ENCODE measurements around the gene ULK2.
A peak's percentile ranks its signal among the peaks of the same experiment; 100 is the strongest.
"Not testable (repeated sequence)": the region's sequence is repeated elsewhere in the genome, so short reads cannot be mapped to it uniquely, and the experiment has no call there.

Gene ULK2

GRCh38 chr17:19860647-19861177, 7.0 kb downstream of the ULK2 start:
- H3K27ac ChIP-seq (ENCODE audit: low read depth, low read length); H3K79me2 ChIP-seq (ENCODE audit: control insufficient read depth, insufficient read depth, low read length); H4K8ac ChIP-seq (ENCODE audit: low read depth, low read length); H3K27me3 ChIP-seq (ENCODE audit: insufficient read depth, low read length, poor library complexity); H3K4ac ChIP-seq (ENCODE audit: low read depth, low read length); H3K56ac ChIP-seq (ENCODE audit: low read length); H2BK15ac ChIP-seq (replicated peaks; ENCODE audit: low read depth); H3K36me3 ChIP-seq (ENCODE audit: control insufficient read depth, insufficient read depth, low read length); H3K79me1 ChIP-seq (ENCODE audit: low read length); H3K4me3 ChIP-seq (ENCODE audit: low read length); H3K9ac ChIP-seq (ENCODE audit: low read length); H2AK5ac ChIP-seq (ENCODE audit: low read length); H3K4me2 ChIP-seq (ENCODE audit: low read length); H3K23ac ChIP-seq (ENCODE audit: low read length); H3K18ac ChIP-seq (ENCODE audit: low read length); H2BK120ac ChIP-seq (ENCODE audit: low read depth, low read length); H4K5ac ChIP-seq (ENCODE audit: low read length); H3K4me1 ChIP-seq (ENCODE audit: control insufficient read depth, low read depth, low read length); H2BK5ac ChIP-seq (ENCODE audit: low read length): not testable (repeated sequence)
- DNase-seq: peak; percentile 2
- WGBS (ENCODE audit: extremely low coverage, insufficient coverage, low lambda C conversion rate): no CpG with 5 or more reads among the region's 9 CpGs

- Histone ChIP-seq H3K27ac (ENCODE audit: low read depth, low read length) (no peak overlapping the region), H2BK5ac (ENCODE audit: low read length) (no peak overlapping the region), H4K5ac (ENCODE audit: low read length) (no peak overlapping the region), H3K79me2 (ENCODE audit: control insufficient read depth, insufficient read depth, low read length) (no peaks in the 10 kb centered on the region), H3K36me3 (ENCODE audit: control insufficient read depth, insufficient read depth, low read length) (no peaks in the 10 kb centered on the region), H4K8ac (ENCODE audit: low read depth, low read length) (no peak overlapping the region), H3K79me1 (ENCODE audit: low read length) (no peaks in the 10 kb centered on the region), H3K27me3 (ENCODE audit: insufficient read depth, low read length, poor library complexity) (no peaks in the 10 kb centered on the region), H2BK15ac (replicated peaks; ENCODE audit: low read depth) (no peak overlapping the region), H2BK120ac (ENCODE audit: low read depth, low read length) (no peak overlapping the region), H3K18ac (ENCODE audit: low read length) (no peak overlapping the region), H3K9ac (ENCODE audit: low read length) (no peak overlapping the region), H3K4me3 (ENCODE audit: low read length) (no peak overlapping the region), H3K23ac (ENCODE audit: low read length) (no peak overlapping the region), H3K4ac (ENCODE audit: low read depth, low read length) (no peak overlapping the region), H2AK5ac (ENCODE audit: low read length) (no peak overlapping the region), H3K4me2 (ENCODE audit: low read length) (no peak overlapping the region), H3K56ac (ENCODE audit: low read length) (no peak overlapping the region), H3K4me1 (ENCODE audit: control insufficient read depth, low read depth, low read length) (no peaks in the 10 kb centered on the region)
- WGBS (ENCODE audit: extremely low coverage, insufficient coverage, low lambda C conversion rate): no CpG with 5 or more reads among the region's 2 CpGs
- no peak for DNase-seq
Measured at GRCh38 chr17:19857640-19858039, 10.1 kb downstream of the ULK2 start.

GRCh38 chr17:19833914-19834313, 33.8 kb downstream of the ULK2 start:
- H3K23ac ChIP-seq (ENCODE audit: low read length): no peak overlapping the region
- H4K8ac ChIP-seq (ENCODE audit: low read depth, low read length): no peak overlapping the region
- no peak overlapping the region for H3K18ac ChIP-seq (ENCODE audit: low read length)
- H3K79me1 ChIP-seq (ENCODE audit: low read length): no peaks in the 10 kb centered on the region
- H3K4me1 ChIP-seq (ENCODE audit: control insufficient read depth, low read depth, low read length): no peaks in the 10 kb centered on the region
- no peak overlapping the region for H3K27ac ChIP-seq (ENCODE audit: low read depth, low read length)
- no peak overlapping the region for H3K4ac ChIP-seq (ENCODE audit: low read depth, low read length)
- no peak overlapping the region for H3K4me3 ChIP-seq (ENCODE audit: low read length)
- no peak overlapping the region for H2BK15ac ChIP-seq (replicated peaks; ENCODE audit: low read depth)
- no peak overlapping the region for H3K4me2 ChIP-seq (ENCODE audit: low read length)
- no peak overlapping the region for H2BK5ac ChIP-seq (ENCODE audit: low read length)
- H3K36me3 ChIP-seq (ENCODE audit: control insufficient read depth, insufficient read depth, low read length): no peaks in the 10 kb centered on the region
- peak; percentile 3 for DNase-seq
- no peak overlapping the region for H3K9ac ChIP-seq (ENCODE audit: low read length)
- no peak overlapping the region for H2BK120ac ChIP-seq (ENCODE audit: low read depth, low read length)
- no peak overlapping the region for H3K56ac ChIP-seq (ENCODE audit: low read length)
- H3K79me2 ChIP-seq (ENCODE audit: control insufficient read depth, insufficient read depth, low read length): no peaks in the 10 kb centered on the region
- H2AK5ac ChIP-seq (ENCODE audit: low read length): no peak overlapping the region
- no peak overlapping the region for H4K5ac ChIP-seq (ENCODE audit: low read length)
- no peaks in the 10 kb centered on the region for H3K27me3 ChIP-seq (ENCODE audit: insufficient read depth, low read length, poor library complexity)

GRCh38 chr17:19830061-19830460, 37.7 kb downstream of the ULK2 start:
- no peaks in the 10 kb centered on the region for H3K79me1 ChIP-seq (ENCODE audit: low read length)
- H2AK5ac ChIP-seq (ENCODE audit: low read length): no peak overlapping the region
- no peaks in the 10 kb centered on the region for H3K27me3 ChIP-seq (ENCODE audit: insufficient read depth, low read length, poor library complexity)
- no peaks in the 10 kb centered on the region for H3K4me1 ChIP-seq (ENCODE audit: control insufficient read depth, low read depth, low read length)
- no peaks in the 10 kb centered on the region for H3K79me2 ChIP-seq (ENCODE audit: control insufficient read depth, insufficient read depth, low read length)
- no peaks in the 10 kb centered on the region for H3K36me3 ChIP-seq (ENCODE audit: control insufficient read depth, insufficient read depth, low read length)
- no peak overlapping the region for H2BK15ac ChIP-seq (replicated peaks; ENCODE audit: low read depth)
- no peak overlapping the region for H3K27ac ChIP-seq (ENCODE audit: low read depth, low read length)
- no peak overlapping the region for H2BK120ac ChIP-seq (ENCODE audit: low read depth, low read length)
- H4K8ac ChIP-seq (ENCODE audit: low read depth, low read length): no peak overlapping the region
- no peak overlapping the region for H3K56ac ChIP-seq (ENCODE audit: low read length)
- no peak overlapping the region for H3K4ac ChIP-seq (ENCODE audit: low read depth, low read length)
- no peak for DNase-seq
- no peak overlapping the region for H4K5ac ChIP-seq (ENCODE audit: low read length)
- H3K18ac ChIP-seq (ENCODE audit: low read length): no peak overlapping the region
- no peak overlapping the region for H3K9ac ChIP-seq (ENCODE audit: low read length)
- no peak overlapping the region for H3K4me2 ChIP-seq (ENCODE audit: low read length)
- H3K4me3 ChIP-seq (ENCODE audit: low read length): no peak overlapping the region
- H2BK5ac ChIP-seq (ENCODE audit: low read length): no peak overlapping the region
- H3K23ac ChIP-seq (ENCODE audit: low read length): no peak overlapping the region
- WGBS (ENCODE audit: extremely low coverage, insufficient coverage, low lambda C conversion rate): no CpG with 5 or more reads among the region's 2 CpGs

- Histone ChIP-seq H3K79me1 (ENCODE audit: low read length) (no peaks in the 10 kb centered on the region), H3K9ac (ENCODE audit: low read length) (no peak overlapping the region), H3K27ac (ENCODE audit: low read depth, low read length) (no peak overlapping the region), H2BK5ac (ENCODE audit: low read length) (no peak overlapping the region), H4K8ac (ENCODE audit: low read depth, low read length) (no peak overlapping the region), H4K5ac (ENCODE audit: low read length) (no peak overlapping the region), H3K4me1 (ENCODE audit: control insufficient read depth, low read depth, low read length) (no peaks in the 10 kb centered on the region), H2BK120ac (ENCODE audit: low read depth, low read length) (no peak overlapping the region), H3K56ac (ENCODE audit: low read length) (no peak overlapping the region), H3K18ac (ENCODE audit: low read length) (no peak overlapping the region), H3K23ac (ENCODE audit: low read length) (no peak overlapping the region), H3K36me3 (ENCODE audit: control insufficient read depth, insufficient read depth, low read length) (no peaks in the 10 kb centered on the region), H3K4me2 (ENCODE audit: low read length) (no peak overlapping the region), H2BK15ac (replicated peaks; ENCODE audit: low read depth) (no peak overlapping the region), H3K4me3 (ENCODE audit: low read length) (no peak overlapping the region), H3K27me3 (ENCODE audit: insufficient read depth, low read length, poor library complexity) (no peaks in the 10 kb centered on the region), H3K79me2 (ENCODE audit: control insufficient read depth, insufficient read depth, low read length) (no peaks in the 10 kb centered on the region), H2AK5ac (ENCODE audit: low read length) (no peak overlapping the region), H3K4ac (ENCODE audit: low read depth, low read length) (no peak overlapping the region)
- WGBS (ENCODE audit: extremely low coverage, insufficient coverage, low lambda C conversion rate): no CpG with 5 or more reads among the region's 3 CpGs
- DNase-seq: peak; percentile 11
Measured at GRCh38 chr17:19812407-19812806, 55.3 kb downstream of the ULK2 start.

- Histone ChIP-seq H3K4me1 (ENCODE audit: control insufficient read depth, low read depth, low read length) (no peaks in the 10 kb centered on the region), H3K18ac (ENCODE audit: low read length) (no peak overlapping the region), H3K9ac (ENCODE audit: low read length) (no peak overlapping the region), H4K8ac (ENCODE audit: low read depth, low read length) (no peak overlapping the region), H4K5ac (ENCODE audit: low read length) (no peak overlapping the region), H2BK5ac (ENCODE audit: low read length) (no peak overlapping the region), H3K4me2 (ENCODE audit: low read length) (no peak overlapping the region), H3K56ac (ENCODE audit: low read length) (no peak overlapping the region), H3K27me3 (ENCODE audit: insufficient read depth, low read length, poor library complexity) (no peaks in the 10 kb centered on the region), H3K79me1 (ENCODE audit: low read length) (no peaks in the 10 kb centered on the region), H3K79me2 (ENCODE audit: control insufficient read depth, insufficient read depth, low read length) (no peaks in the 10 kb centered on the region), H3K27ac (ENCODE audit: low read depth, low read length) (no peak overlapping the region), H2BK15ac (replicated peaks; ENCODE audit: low read depth) (no peak overlapping the region), H3K36me3 (ENCODE audit: control insufficient read depth, insufficient read depth, low read length) (no peaks in the 10 kb centered on the region), H3K23ac (ENCODE audit: low read length) (no peak overlapping the region), H2BK120ac (ENCODE audit: low read depth, low read length) (no peak overlapping the region), H2AK5ac (ENCODE audit: low read length) (no peak overlapping the region), H3K4ac (ENCODE audit: low read depth, low read length) (no peak overlapping the region), H3K4me3 (ENCODE audit: low read length) (no peak overlapping the region)
- WGBS (ENCODE audit: extremely low coverage, insufficient coverage, low lambda C conversion rate): no CpG with 5 or more reads among the region's 2 CpGs
- no peak for DNase-seq
Measured at GRCh38 chr17:19805006-19805405, 62.7 kb downstream of the ULK2 start.
